ENCODE data around the gene CNTN4.

DNA sequence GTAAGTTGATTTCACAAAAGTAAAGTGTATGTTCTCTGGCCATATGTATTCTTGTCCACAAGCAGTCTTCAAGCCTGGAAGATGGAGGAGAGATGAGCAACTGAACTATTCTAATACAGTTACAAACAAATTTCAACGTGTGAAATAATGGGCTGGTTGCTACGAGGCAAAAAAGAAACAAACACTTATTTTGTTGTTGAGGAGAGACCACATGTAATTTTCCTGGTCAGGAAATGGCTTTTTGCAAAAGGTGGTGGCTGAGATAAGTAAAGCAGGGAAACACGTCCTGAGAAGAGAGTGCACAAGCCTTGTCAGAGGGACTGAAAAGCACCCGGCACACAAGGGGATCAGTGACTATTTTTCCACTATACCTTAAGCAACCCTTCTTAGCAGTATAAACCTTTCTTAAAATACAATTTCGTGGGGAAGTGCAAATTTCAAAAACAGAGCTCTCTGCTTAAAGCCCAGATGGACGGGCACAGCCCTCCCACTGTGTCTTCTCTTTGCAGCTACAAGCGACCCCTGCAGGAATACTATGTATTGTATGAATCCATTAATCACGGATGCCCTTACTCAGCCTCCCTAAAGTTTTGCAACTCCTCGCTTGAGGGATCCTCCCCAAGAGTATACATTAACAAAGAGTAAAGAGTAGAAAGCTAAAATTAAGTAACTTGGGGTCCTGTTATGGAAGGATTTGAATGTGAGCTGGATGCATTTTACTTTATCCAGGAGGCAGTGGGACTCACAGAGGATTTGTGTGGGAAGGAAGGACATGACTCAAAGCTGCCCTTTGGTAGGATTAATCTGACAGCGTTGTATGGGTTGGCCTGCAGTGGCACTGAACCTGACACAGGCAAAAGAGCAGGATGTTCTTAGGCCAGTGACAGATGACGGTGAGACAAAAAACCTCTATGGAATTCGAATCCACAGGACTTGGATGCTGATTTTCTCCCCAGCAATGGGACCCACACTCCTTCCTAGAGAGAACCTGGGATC lies 757.8 kb downstream of the CNTN4 start:
- no peak for TF ChIP-seq POLR2A (IDR thresholded peaks at IDR 0.05; ENCODE audit: low read depth)
- no peak for TF ChIP-seq POLR2AphosphoS5 (IDR thresholded peaks at IDR 0.05)
- TF ChIP-seq EP300 (IDR thresholded peaks at IDR 0.05), result no peak
